Neural progenitor cell (in vitro differentiated cells): Measurements from ENCODE around the gene KIT. TPM values are rescaled to one million over a fixed set of nuclear protein-coding genes. Genes with fewer than 3 reads are reported as not detected.

Experiments
- DNase-seq: peaks from one replicate; pipeline ENCODE4 v3.0.0-alpha.2; 2016; ENCODE audit warnings: low spot score
- H2AFZ ChIP-seq: fragments of 200-600 bp; sonication (generic); replicated peaks from 2 replicates; pipeline ENCODE4 v1.6.1; 2016; ENCODE audit warnings: antibody characterized with exemption
- H3F3A ChIP-seq: fragments of 200-600 bp; sonication (generic); 2 replicates; pipeline ENCODE4 v1.6.1; 2016; ENCODE audit warnings: antibody characterized with exemption, low read depth
- H3K27ac ChIP-seq: fragments of 200-600 bp; sonication (generic); 2 replicates; pipeline ENCODE4 v1.5.1; 2016; ENCODE audit warnings: mild to moderate bottlenecking
- H3K27me3 ChIP-seq: fragments of 200-600 bp; sonication (generic); 2 replicates; pipeline ENCODE4 v1.6.1; 2016; ENCODE audit warnings: mild to moderate bottlenecking, moderate library complexity
- H3K36me3 ChIP-seq: fragments of 200-600 bp; sonication (generic); 2 replicates; pipeline ENCODE4 v1.5.1; 2016
- H3K4me1 ChIP-seq: fragments of 200-600 bp; sonication (generic); 2 replicates; pipeline ENCODE4 v1.6.1; 2016; ENCODE audit warnings: mixed run types
- H3K4me2 ChIP-seq: fragments of 200-600 bp; sonication (generic); 2 replicates; pipeline ENCODE4 v1.6.1; 2016
- H3K4me3 ChIP-seq: fragments of 200-600 bp; sonication (generic); 2 replicates; pipeline ENCODE4 v1.5.1; 2016
- H3K79me2 ChIP-seq: fragments of 200-600 bp; sonication (generic); 2 replicates; pipeline ENCODE4 v1.6.1; 2016; ENCODE audit warnings: low read depth
- H3K9ac ChIP-seq: fragments of 200-600 bp; sonication (generic); 2 replicates; pipeline ENCODE4 v1.6.1; 2016
- H3K9me3 ChIP-seq: fragments of 200-600 bp; sonication (generic); 2 replicates; pipeline ENCODE4 v1.5.1; 2016; ENCODE audit warnings: low read depth
- H4K20me1 ChIP-seq: fragments of 200-600 bp; sonication (generic); 2 replicates; pipeline ENCODE4 v1.6.1; 2016; ENCODE audit warnings: low read depth
- H3K27ac Mint-ChIP-seq: 3 replicates; pipeline ENCODE4 v1.8.0; 2021; ENCODE audit warnings: mixed read lengths
- H3K27me3 Mint-ChIP-seq: 2 replicates; pipeline ENCODE4 v1.8.0; 2022; ENCODE audit warnings: low read depth, mild to moderate bottlenecking, inconsistent platforms, moderate library complexity, mixed read lengths; ENCODE audit not compliant: insufficient read depth
- H3K36me3 Mint-ChIP-seq: 3 replicates; pipeline ENCODE4 v1.8.0; 2021; ENCODE audit warnings: mixed read lengths
- H3K4me1 Mint-ChIP-seq: 3 replicates; pipeline ENCODE4 v1.8.0; 2021; ENCODE audit warnings: mixed read lengths
- H3K4me3 Mint-ChIP-seq: 3 replicates; pipeline ENCODE4 v1.8.0; 2021; ENCODE audit warnings: mild to moderate bottlenecking, moderate library complexity, mixed read lengths
- H3K9me3 Mint-ChIP-seq: 3 replicates; pipeline ENCODE4 v1.8.0; 2020; ENCODE audit warnings: mixed read lengths
- EZH2 ChIP-seq: fragments of 200-600 bp; sonication (generic); IDR thresholded peaks from 2 replicates; pipeline ENCODE4 v1.6.1; 2017; ENCODE audit warnings: antibody characterized with exemption, mild to moderate bottlenecking, moderate library complexity
- EZH2phosphoT487 ChIP-seq: fragments of 200-600 bp; sonication (generic); IDR thresholded peaks from 2 replicates; pipeline ENCODE4 v1.6.1; 2017; ENCODE audit warnings: antibody characterized with exemption
- total RNA-seq: library from RNA; depleted of rRNA; stranded (reverse); fragments of >200 nt; gene quantifications from 2 replicates; pipeline ENCODE4 v1.2.3, GENCODE V29; 2015; ENCODE audit warnings: low replicate concordance
- TF ChIP-seq, protein P1 (sequence below): fragments of 200-600 bp; sonication (generic); IDR thresholded peaks from 2 replicates; pipeline ENCODE4 v1.5.1; 2017; ENCODE audit warnings: antibody characterized with exemption, mild to moderate bottlenecking

Gene KIT
- total RNA-seq, 1 donor from 2014 or later, result 4.6 TPM

DNA sequence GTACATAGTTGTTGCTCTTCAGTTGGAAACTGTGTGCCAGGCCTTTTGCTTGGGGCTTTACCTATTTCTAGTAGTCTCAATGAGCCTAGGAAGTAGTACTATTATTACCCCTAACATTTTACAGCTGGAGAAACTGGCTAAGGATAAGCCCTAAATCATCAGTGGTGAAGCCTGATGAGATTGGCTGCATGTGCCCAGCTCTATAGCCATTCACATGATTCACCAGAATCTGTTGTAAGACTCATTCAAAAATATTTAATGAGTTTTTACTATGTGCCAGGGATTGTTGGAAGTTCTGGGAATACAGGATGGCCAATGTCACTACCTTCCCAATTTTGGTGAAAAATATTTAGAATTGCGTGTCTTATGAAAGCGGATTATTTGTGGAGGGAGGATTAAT, 2.8 kb downstream of the KIT start:
- Histone ChIP-seq H3K4me1 (peaks cover 16% of the 10 kb centered on the region), H3F3A (peaks cover 29% of the 10 kb centered on the region), H3K27ac (no peak overlapping the region), H3K79me2 (no peaks in the 10 kb centered on the region), H3K36me3 (no peaks in the 10 kb centered on the region), H4K20me1 (peaks cover 5% of the 10 kb centered on the region), H2AFZ (no peak overlapping the region), H3K4me2 (no peak overlapping the region), H3K4me3 (no peak overlapping the region), H3K9me3 (no peaks in the 10 kb centered on the region), H3K27me3 (peaks cover 67% of the 10 kb centered on the region), H3K9ac (no peak overlapping the region)
- H3K4me3 Mint-ChIP-seq, result peak overlapping the region; percentile 94
- peaks cover 35% of the 10 kb centered on the region for H3K4me1 Mint-ChIP-seq
- peaks cover 5% of the 10 kb centered on the region for H3K36me3 Mint-ChIP-seq
- TF ChIP-seq, protein P1, sequence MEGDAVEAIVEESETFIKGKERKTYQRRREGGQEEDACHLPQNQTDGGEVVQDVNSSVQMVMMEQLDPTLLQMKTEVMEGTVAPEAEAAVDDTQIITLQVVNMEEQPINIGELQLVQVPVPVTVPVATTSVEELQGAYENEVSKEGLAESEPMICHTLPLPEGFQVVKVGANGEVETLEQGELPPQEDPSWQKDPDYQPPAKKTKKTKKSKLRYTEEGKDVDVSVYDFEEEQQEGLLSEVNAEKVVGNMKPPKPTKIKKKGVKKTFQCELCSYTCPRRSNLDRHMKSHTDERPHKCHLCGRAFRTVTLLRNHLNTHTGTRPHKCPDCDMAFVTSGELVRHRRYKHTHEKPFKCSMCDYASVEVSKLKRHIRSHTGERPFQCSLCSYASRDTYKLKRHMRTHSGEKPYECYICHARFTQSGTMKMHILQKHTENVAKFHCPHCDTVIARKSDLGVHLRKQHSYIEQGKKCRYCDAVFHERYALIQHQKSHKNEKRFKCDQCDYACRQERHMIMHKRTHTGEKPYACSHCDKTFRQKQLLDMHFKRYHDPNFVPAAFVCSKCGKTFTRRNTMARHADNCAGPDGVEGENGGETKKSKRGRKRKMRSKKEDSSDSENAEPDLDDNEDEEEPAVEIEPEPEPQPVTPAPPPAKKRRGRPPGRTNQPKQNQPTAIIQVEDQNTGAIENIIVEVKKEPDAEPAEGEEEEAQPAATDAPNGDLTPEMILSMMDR, result no peak
- TF ChIP-seq EZH2phosphoT487 (no peak), EZH2 (no peak)
- no peak for DNase-seq
- H3K27ac Mint-ChIP-seq, result no peak overlapping the region
- H3K27me3 Mint-ChIP-seq, result peaks cover 29% of the 10 kb centered on the region
- no peaks in the 10 kb centered on the region for H3K9me3 Mint-ChIP-seq

DNA sequence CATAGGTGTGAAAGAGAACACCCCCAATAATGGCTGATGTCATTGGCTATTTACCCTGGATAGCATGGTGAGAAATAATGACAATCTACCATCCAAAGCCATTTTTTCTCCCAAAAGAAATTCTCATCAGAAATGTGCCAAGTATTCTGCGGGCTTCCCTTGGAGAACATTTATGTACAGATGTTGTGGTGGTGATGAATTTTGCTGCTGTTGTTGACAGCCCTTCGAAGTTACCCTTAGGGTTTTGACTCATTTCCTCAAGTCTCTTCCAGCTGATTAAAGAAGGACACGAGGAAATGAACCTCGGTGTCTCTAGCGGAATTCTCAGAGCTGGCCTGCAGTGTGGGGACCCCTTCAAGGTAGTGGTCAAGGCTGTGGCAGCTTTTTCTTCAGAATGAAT, 3.4 kb downstream of the KIT start:
- no peak overlapping the region for H3K9ac ChIP-seq
- peak overlapping the region; percentile 21 for H3K4me3 Mint-ChIP-seq
- no peaks in the 10 kb centered on the region for H3K9me3 Mint-ChIP-seq

DNA sequence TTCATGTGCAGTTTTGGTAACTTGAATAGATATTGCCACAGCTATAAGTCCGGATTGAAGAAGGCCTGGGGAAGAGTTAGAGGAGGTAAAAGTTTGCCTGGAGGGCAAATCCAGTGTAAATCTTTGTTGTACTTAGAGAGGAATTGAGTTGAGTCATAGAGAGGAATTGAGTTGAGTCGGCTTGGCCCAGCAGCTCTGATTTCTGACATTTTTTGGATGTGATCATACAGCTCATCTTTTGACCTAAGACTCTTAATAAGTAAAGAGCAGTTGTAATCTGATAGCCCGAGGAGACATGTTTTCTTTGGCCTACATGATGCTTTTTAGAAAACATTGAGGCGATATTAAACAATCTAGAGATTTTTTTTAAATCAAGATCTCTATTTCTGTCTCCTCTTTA, 3.9 kb downstream of the KIT start:
- H3K4me2 ChIP-seq, result no peak overlapping the region
- H3K27ac ChIP-seq, result no peak overlapping the region
- H3K27me3 ChIP-seq, result peaks cover 56% of the 10 kb centered on the region

More for the DNA sequence above, 3.4 kb downstream of the KIT start:
- Mint-ChIP-seq H3K27me3 (peaks cover 27% of the 10 kb centered on the region), H3K36me3 (peaks cover 6% of the 10 kb centered on the region), H3K4me1 (peaks cover 35% of the 10 kb centered on the region), H3K27ac (no peak overlapping the region)
- Histone ChIP-seq H3K36me3 (no peaks in the 10 kb centered on the region), H2AFZ (no peak overlapping the region), H3F3A (peaks cover 29% of the 10 kb centered on the region), H3K9me3 (no peaks in the 10 kb centered on the region), H3K79me2 (no peaks in the 10 kb centered on the region), H3K27ac (no peak overlapping the region), H3K4me3 (no peak overlapping the region), H3K27me3 (peaks cover 61% of the 10 kb centered on the region), H3K4me1 (peaks cover 16% of the 10 kb centered on the region), H4K20me1 (peaks cover 5% of the 10 kb centered on the region), H3K4me2 (no peak overlapping the region)
- no peak for TF ChIP-seq EZH2
- TF ChIP-seq EZH2phosphoT487, result no peak
- TF ChIP-seq, protein P1, result no peak
- DNase-seq, result no peak

More for the DNA sequence above, 3.9 kb downstream of the KIT start:
- H3K79me2 ChIP-seq, result no peaks in the 10 kb centered on the region
- no peak overlapping the region for H3K9ac ChIP-seq
- peak overlapping the region; percentile 21 for H3K4me3 Mint-ChIP-seq
- peaks cover 35% of the 10 kb centered on the region for H3K4me1 Mint-ChIP-seq
- H3K9me3 Mint-ChIP-seq, result no peaks in the 10 kb centered on the region
- peaks cover 16% of the 10 kb centered on the region for H3K4me1 ChIP-seq
- H2AFZ ChIP-seq, result no peak overlapping the region
- no peak for DNase-seq
- no peak overlapping the region for H3K27ac Mint-ChIP-seq
- H4K20me1 ChIP-seq, result peaks cover 5% of the 10 kb centered on the region
- H3K36me3 ChIP-seq, result no peaks in the 10 kb centered on the region
- peaks cover 6% of the 10 kb centered on the region for H3K36me3 Mint-ChIP-seq
- H3K9me3 ChIP-seq, result no peaks in the 10 kb centered on the region
- TF ChIP-seq, protein P1, result no peak
- TF ChIP-seq EZH2, result no peak
- TF ChIP-seq EZH2phosphoT487, result no peak
- H3K4me3 ChIP-seq, result no peak overlapping the region
- peaks cover 29% of the 10 kb centered on the region for H3F3A ChIP-seq
- peaks cover 22% of the 10 kb centered on the region for H3K27me3 Mint-ChIP-seq
